ENCODE results near the gene CAPZA1. TPM values are rescaled to one million over a fixed set of nuclear protein-coding genes. Genes with fewer than 3 reads are reported as not detected.

The CAPZA1 gene
- total RNA-seq, 1 experiment from 2014 or later = 171 TPM

DNA sequence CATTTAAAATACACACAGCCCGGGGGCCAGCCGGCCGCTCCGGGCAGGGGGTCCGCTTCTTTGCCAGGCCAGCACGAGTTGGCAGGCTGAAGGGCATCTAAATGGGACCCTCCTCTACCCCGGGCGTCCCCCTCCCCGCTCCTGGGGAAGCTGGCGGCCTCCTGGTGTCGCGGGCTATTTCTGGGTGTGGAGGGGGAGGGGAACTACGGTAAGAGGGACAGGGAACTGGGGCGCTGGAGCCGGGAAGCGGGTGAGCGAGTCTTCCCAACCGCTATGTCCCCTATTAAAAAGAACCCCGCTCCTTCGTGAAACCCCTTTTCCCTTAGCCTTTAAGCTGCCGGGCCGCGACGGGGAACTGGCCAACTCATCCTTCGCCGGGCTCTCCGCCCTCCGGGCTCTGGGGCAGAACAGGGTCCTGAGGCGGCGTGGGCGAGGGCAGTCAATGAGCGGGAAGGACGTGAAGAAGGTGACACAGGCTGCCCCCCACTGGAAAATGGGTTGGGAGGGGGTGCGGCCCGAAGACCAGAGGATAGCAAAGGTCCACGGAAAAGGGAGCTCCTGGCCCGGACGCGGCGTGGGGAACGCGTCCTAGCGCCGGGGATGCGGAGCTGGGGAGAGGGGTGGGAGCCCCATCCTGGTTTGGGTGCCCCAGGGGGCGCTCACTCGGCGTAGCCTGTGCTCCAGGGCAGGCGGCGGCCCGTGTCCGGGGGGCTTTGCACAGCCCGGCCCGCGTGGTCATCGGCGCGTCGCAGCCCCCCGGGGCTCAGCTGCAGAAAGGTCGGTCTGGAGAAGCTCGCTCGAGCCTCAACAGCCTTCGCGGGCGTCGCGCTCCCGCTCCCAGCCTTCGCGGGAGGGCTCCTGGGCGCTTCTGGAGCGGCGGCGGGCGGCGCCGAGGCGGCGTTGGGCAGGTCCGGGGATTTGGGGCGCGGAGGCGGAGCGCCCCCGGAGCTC lies 95.0 kb downstream of the CAPZA1 start:
- POLR2A ChIA-PET (ENCODE audit: low non-redundant PET) = no interaction called here
- Histone ChIP-seq H3K4me1 (ENCODE audit: insufficient read depth, low read length, poor library complexity, severe bottlenecking) (peaks cover 19% of the 10 kb centered on the region), H3K27ac (ENCODE audit: low read depth, low read length, poor library complexity, severe bottlenecking) (no peak overlapping the region), H3K27me3 (replicated peaks; ENCODE audit: insufficient read depth, low read depth, low read length, poor library complexity) (peaks cover 40% of the 10 kb centered on the region), H3K9me3 (ENCODE audit: low read depth, low read length, poor library complexity, severe bottlenecking) (no peaks in the 10 kb centered on the region), H3K4me3 (ENCODE audit: low read depth, low read length, poor library complexity, severe bottlenecking) (peak overlapping the region; percentile 52), H3K36me3 (ENCODE audit: insufficient read depth, low read length, poor library complexity, severe bottlenecking) (no peaks in the 10 kb centered on the region)
- intact Hi-C loops (cut with micrococcal nuclease; ENCODE audit: unreplicated experiment) = loop anchor here (2.0 to 5.0 kb wide), 2 partner anchors 324 to 963 kb away; no protein-coding TSS in a partner anchor
- BruUV-seq (replicated peaks) = no TSS peak
- DNase-seq (ENCODE audit: low spot score) = no peak
- TF ChIP-seq EZH2 (IDR thresholded peaks at IDR 0.05; ENCODE audit: borderline replicate concordance, low read depth, low read length, poor library complexity, severe bottlenecking) = peak; percentile 26
- TF ChIP-seq, protein P1, sequence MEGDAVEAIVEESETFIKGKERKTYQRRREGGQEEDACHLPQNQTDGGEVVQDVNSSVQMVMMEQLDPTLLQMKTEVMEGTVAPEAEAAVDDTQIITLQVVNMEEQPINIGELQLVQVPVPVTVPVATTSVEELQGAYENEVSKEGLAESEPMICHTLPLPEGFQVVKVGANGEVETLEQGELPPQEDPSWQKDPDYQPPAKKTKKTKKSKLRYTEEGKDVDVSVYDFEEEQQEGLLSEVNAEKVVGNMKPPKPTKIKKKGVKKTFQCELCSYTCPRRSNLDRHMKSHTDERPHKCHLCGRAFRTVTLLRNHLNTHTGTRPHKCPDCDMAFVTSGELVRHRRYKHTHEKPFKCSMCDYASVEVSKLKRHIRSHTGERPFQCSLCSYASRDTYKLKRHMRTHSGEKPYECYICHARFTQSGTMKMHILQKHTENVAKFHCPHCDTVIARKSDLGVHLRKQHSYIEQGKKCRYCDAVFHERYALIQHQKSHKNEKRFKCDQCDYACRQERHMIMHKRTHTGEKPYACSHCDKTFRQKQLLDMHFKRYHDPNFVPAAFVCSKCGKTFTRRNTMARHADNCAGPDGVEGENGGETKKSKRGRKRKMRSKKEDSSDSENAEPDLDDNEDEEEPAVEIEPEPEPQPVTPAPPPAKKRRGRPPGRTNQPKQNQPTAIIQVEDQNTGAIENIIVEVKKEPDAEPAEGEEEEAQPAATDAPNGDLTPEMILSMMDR (conservative IDR thresholded peaks at IDR 0.05; ENCODE audit: low read depth, low read length) = peak; percentile 24; the same call in 1 of the 2 replicates
- CTCF ChIA-PET = interaction anchor here (0.7 to 2.5 kb wide), 7 partner anchors 10 to 384 kb away, joined by 3 to 14 read pairs (median 5); partner anchors contain the start of gene LRIG2

DNA sequence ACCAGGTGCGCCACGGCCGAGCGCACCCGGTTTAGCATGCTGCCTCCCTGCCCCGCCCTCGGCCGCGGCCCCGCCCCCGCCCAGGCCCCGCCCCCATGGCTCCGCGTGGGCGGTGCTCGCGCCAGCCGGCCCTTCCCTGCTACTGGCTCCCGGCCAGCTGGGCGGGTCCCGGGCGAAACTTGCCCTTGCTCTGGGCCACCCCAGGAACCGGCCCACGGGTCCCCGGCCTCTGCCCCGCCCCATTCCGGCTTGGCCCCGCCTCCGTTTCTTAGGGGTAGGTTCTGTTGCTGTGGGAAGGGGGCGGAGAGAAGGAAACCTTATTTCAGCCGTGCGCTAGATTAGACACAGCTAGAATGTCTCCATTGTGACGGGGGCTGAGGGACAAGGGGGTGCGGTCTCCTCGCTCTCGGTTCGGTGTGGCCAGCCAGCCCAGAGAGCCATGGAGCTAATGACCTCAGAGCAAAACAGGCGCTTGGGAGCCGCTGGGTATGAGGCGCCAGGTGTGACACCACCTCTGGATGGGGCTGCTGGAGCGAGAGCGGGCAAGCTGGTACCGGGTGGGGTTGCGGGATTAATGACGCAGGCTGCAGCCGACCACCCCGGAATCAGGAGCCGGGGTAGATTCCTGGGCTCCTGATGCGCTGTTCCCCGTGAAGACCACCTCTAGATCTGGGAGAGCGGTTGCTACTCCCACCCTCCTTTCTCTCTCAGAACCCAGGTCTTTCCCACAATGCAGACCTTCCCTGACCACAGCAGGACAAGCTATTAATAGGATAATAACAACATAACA lies 95.8 kb downstream of the CAPZA1 start, which contains the start of gene PPM1J:
Gene PPM1J, minus strand, starts transcription at position 69 of the 790 bp plus-strand sequence. Its CDS starts 31 bp downstream, at position 38.
- peaks cover 19% of the 10 kb centered on the region for H3K4me1 ChIP-seq (ENCODE audit: insufficient read depth, low read length, poor library complexity, severe bottlenecking)
- intact Hi-C loops (cut with micrococcal nuclease; ENCODE audit: unreplicated experiment) = loop anchor here (1.0 to 5.0 kb wide), 4 partner anchors 89 to 962 kb away; partner anchors contain the start of gene LRIG2
- TF ChIP-seq, protein P1 (conservative IDR thresholded peaks at IDR 0.05; ENCODE audit: low read depth, low read length) = no peak
- no peak for TF ChIP-seq EZH2 (IDR thresholded peaks at IDR 0.05; ENCODE audit: borderline replicate concordance, low read depth, low read length, poor library complexity, severe bottlenecking)
- H3K27me3 ChIP-seq (replicated peaks; ENCODE audit: insufficient read depth, low read depth, low read length, poor library complexity) = peaks cover 48% of the 10 kb centered on the region
- peak; percentile 91 for DNase-seq (ENCODE audit: low spot score)
- no peak within 1 kb of the TSS for H3K27ac ChIP-seq (ENCODE audit: low read depth, low read length, poor library complexity, severe bottlenecking)
- no peaks in the 10 kb centered on the region for H3K36me3 ChIP-seq (ENCODE audit: insufficient read depth, low read length, poor library complexity, severe bottlenecking)
- H3K9me3 ChIP-seq (ENCODE audit: low read depth, low read length, poor library complexity, severe bottlenecking) = no peaks in the 10 kb centered on the region
- POLR2A ChIA-PET (ENCODE audit: low non-redundant PET) = no interaction called here
- H3K4me3 ChIP-seq (ENCODE audit: low read depth, low read length, poor library complexity, severe bottlenecking) = peak within 1 kb of the TSS; percentile 52
- no TSS peak for BruUV-seq (replicated peaks)
- CTCF ChIA-PET = interaction anchor here (0.5 to 2.5 kb wide), 10 partner anchors 11 to 383 kb away, joined by 3 to 14 read pairs (median 4); partner anchors contain the start of gene LRIG2

DNA sequence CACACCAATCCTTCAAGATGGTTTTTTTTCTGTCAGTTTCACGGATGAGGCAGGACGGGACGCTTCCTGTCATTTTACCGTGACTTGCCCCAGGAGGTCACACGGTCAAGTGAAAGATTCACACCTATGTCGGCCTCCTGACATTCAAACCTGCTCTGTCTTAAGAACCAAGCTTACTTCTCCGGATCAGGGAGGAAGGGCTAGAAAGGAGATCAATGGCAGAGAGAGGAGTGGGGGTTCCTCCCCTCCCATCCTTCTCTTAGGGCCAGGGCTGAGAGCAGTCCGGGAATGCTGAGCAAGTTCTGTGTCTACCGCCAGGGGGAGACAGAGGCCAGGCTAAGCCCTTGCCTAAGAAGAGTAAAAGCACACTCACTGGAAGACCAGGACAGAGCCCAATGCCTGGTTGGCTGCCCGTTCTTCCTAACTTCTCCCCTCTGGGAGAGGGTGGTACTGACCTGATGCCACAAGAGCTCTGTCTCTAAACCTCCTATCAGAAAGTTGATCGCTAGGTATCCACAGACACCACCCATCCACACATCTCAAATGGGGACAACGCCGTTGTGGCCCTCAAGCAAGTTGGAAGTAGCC lies 96.6 kb downstream of the CAPZA1 start:
- ChIA-PET POLR2A (ENCODE audit: low non-redundant PET) (no interaction called here), CTCF (interaction anchor here (0.5 to 2.5 kb wide), 7 partner anchors 11 to 357 kb away, joined by 3 to 14 read pairs (median 4); partner anchors contain the start of gene LRIG2)
- DNase-seq (ENCODE audit: low spot score) = peak; percentile 93
- Histone ChIP-seq H3K27ac (ENCODE audit: low read depth, low read length, poor library complexity, severe bottlenecking) (no peak overlapping the region), H3K9me3 (ENCODE audit: low read depth, low read length, poor library complexity, severe bottlenecking) (no peaks in the 10 kb centered on the region), H3K4me3 (ENCODE audit: low read depth, low read length, poor library complexity, severe bottlenecking) (peak overlapping the region; percentile 52), H3K4me1 (ENCODE audit: insufficient read depth, low read length, poor library complexity, severe bottlenecking) (peaks cover 19% of the 10 kb centered on the region), H3K36me3 (ENCODE audit: insufficient read depth, low read length, poor library complexity, severe bottlenecking) (no peaks in the 10 kb centered on the region), H3K27me3 (replicated peaks; ENCODE audit: insufficient read depth, low read depth, low read length, poor library complexity) (peaks cover 56% of the 10 kb centered on the region)
- intact Hi-C loops (cut with micrococcal nuclease; ENCODE audit: unreplicated experiment) = loop anchor here (1.0 to 5.0 kb wide), 3 partner anchors 88 to 961 kb away; partner anchors contain the start of gene LRIG2
- no TSS peak for BruUV-seq (replicated peaks)
- TF ChIP-seq EZH2 (IDR thresholded peaks at IDR 0.05; ENCODE audit: borderline replicate concordance, low read depth, low read length, poor library complexity, severe bottlenecking) = no peak
- TF ChIP-seq, protein P1 (conservative IDR thresholded peaks at IDR 0.05; ENCODE audit: low read depth, low read length) = peak; percentile 96
